Spinal cord (tissue), 10 donors: ENCODE data around the gene TINAG. TPM values are rescaled to one million over a fixed set of nuclear protein-coding genes. Genes with fewer than 3 reads are reported as not detected.
"Not testable (repeated sequence)": the region's sequence is repeated elsewhere in the genome, so short reads cannot be mapped to it uniquely, and the experiment has no call there.

Experiments used
- DNase-seq, 6 donors: peaks; one replicate each; pipeline versions ENCODE4 v3.0.0 to v3.0.0-alpha.2; 2013 to 2015; ENCODE audit warnings: low spot score in 6 of 6, low read depth in 4 of 6
- H3K27ac ChIP-seq: one replicate; pipeline ENCODE4 v1.5.1; 2013; ENCODE audit warnings: low read depth, low read length, control low read depth
- H3K27me3 ChIP-seq: one replicate; pipeline ENCODE4 v1.6.1; 2013; ENCODE audit warnings: low read length; ENCODE audit not compliant: control insufficient read depth, insufficient read depth
- H3K36me3 ChIP-seq: one replicate; pipeline ENCODE4 v1.6.1; 2013; ENCODE audit warnings: low read length; ENCODE audit not compliant: control insufficient read depth, insufficient read depth
- H3K4me1 ChIP-seq: one replicate; pipeline ENCODE4 v1.6.1; 2013; ENCODE audit warnings: low read length; ENCODE audit not compliant: control insufficient read depth, insufficient read depth
- H3K4me3 ChIP-seq: one replicate; pipeline ENCODE4 v1.5.1; 2013; ENCODE audit warnings: low read depth, low read length, control low read depth
- H3K9me3 ChIP-seq: one replicate; pipeline ENCODE4 v1.6.1; 2013; ENCODE audit warnings: low read length; ENCODE audit not compliant: control insufficient read depth, insufficient read depth
- WGBS: methylation state at CpG from one replicate; pipeline ENCODE4 v1.1.5; 2013; ENCODE audit warnings: missing lambda C conversion rate; ENCODE audit not compliant: insufficient coverage; 5-methylcytosine and 5-hydroxymethylcytosine counted together
- polyA plus RNA-seq, 2 donors: library from polyadenylated mRNA; unstranded; fragments of 120-200 nt; gene quantifications; one replicate each; pipeline ENCODE4 v1.2.1, GENCODE V29; 2013; ENCODE audit not compliant: insufficient read length in 2 of 2
- total RNA-seq, 2 donors: library from RNA; depleted of rRNA in 1 of 2; stranded (reverse); fragments of 120-200 nt in 1 of 2; fragments of >200 nt in 1 of 2; gene quantifications; one replicate each; pipeline versions ENCODE4 v1.2.3 to v1.2.4, GENCODE V29; 2013 to 2014
- donor health status: healthy.

Gene TINAG
- total and polyA plus RNA-seq, 4 donors, result 0.10 to 0.39 TPM; not detected in 2

DNA sequence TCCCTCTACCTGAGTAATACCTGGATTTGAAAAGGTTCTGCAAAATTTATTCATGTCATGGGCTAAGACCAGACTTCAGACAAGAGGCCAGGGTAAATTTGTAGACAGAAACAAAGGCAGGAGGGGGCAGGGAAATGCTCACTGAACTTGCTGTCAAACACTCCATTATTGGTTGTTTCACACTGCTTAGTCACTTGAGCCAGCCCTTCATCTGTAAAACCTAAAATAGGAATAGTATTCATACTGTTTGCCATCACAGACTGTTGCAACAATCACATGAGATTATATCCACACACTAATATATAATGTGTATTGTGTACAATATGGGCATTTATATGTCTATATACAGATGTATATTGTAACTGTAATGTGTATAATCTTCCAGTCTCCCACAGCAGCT lies 6.5 kb upstream of the TINAG start:
- no peaks in the 10 kb centered on the region for H3K36me3 ChIP-seq
- no peaks in the 10 kb centered on the region for H3K4me1 ChIP-seq
- DNase-seq, result no peak
- H3K4me3 ChIP-seq, result no peak overlapping the region
- no peak overlapping the region for H3K27ac ChIP-seq
- no peaks in the 10 kb centered on the region for H3K9me3 ChIP-seq
- H3K27me3 ChIP-seq, result no peaks in the 10 kb centered on the region

DNA sequence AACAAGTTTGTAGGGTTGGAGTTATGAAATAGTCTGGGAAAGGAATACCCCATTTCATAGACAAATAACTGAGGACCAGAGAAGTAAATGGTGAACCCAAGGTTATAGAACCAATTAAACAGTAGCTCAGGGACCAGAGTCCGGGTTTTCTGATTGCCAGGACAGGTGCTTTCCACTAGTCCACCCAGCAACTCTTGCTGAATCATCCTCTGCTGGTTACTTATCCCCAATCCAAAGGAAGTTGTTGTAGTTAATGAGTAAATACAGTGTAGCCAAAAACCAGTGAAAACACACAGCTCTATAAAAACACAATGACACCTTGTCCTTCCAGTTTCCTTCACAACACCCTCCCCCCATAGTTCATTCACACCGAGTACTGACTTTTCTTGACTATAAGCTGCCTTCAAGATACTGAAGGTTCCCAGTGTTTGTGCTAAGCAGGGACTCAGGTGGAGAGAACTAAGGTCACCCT lies 766 bp upstream of the TINAG start:
- Histone ChIP-seq H3K27ac (no peak overlapping the region), H3K9me3 (no peaks in the 10 kb centered on the region), H3K4me1 (no peaks in the 10 kb centered on the region), H3K27me3 (no peaks in the 10 kb centered on the region), H3K36me3 (no peaks in the 10 kb centered on the region), H3K4me3 (no peak overlapping the region)
- no peak for DNase-seq
- no CpG with 5 or more reads among the region's 2 CpGs for WGBS

DNA sequence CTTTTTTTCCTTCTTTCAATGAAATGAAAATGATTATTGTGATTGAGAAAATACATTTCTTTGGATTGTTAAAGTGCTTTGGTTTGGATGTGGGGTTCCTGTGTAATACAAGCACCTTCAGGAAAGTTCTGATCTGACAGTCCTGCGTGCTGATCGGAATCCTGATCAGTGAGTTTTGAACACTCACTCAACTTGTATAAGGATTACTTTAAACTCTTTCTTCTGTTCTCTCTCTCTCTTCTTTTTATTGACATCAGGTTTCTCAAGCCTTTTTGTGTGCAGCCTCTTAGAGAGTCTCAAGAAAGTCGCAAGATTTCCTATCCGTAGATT lies 710 bp downstream of the TINAG start:
- no peaks in the 10 kb centered on the region for H3K27me3 ChIP-seq
- no peak for DNase-seq
- no peaks in the 10 kb centered on the region for H3K36me3 ChIP-seq
- WGBS, result no CpG with 5 or more reads among the region's 4 CpGs
- no peaks in the 10 kb centered on the region for H3K4me1 ChIP-seq
- no peaks in the 10 kb centered on the region for H3K9me3 ChIP-seq
- no peak overlapping the region for H3K27ac ChIP-seq
- H3K4me3 ChIP-seq, result no peak overlapping the region

DNA sequence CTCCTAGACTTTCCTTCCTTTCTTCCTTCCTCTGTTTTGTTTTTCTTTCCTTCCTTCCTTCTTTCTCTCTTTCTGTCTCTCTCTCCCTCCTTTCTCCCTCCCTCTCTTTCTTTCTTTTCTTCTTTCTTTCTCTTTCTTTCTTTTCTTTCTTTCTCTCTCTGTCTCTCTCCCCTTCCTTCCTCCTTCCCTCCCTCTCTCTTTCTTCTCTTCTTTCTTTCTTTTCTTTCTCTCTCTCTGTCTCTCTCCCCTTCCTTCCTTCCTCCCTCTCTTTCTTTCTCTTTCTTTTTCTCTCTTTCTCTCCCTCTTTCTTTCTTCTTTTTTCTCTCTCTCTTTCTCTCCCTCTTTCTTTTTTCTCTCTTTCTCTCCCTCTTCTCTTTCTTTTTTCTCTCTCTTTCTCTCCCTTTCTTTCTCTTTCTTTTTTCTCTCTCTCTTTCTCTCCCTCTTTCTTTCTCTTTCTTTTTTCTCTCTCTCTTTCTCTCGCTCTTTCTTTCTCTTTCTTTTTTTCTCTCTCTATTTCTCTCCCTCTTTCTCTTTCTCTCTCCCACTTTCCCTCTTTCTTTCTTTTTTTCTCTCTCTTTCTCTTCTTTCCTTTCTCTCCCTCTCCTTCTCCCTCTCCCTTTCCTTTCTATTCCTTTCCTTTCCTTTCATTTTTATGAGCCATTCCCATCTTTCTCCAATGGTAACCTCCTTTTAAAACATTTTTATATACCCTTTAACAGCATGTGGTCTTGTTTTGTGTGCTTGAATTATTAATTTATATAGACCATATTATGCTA lies 2.3 kb downstream of the TINAG start:
- H3K27me3 ChIP-seq, result no peaks in the 10 kb centered on the region
- no peak overlapping the region for H3K4me3 ChIP-seq
- 85% methylated on average over 1 of the region's 1 CpG for WGBS
- H3K27ac ChIP-seq, result no peak overlapping the region
- no peaks in the 10 kb centered on the region for H3K4me1 ChIP-seq
- no peaks in the 10 kb centered on the region for H3K36me3 ChIP-seq
- H3K9me3 ChIP-seq, result no peaks in the 10 kb centered on the region
- no peak for DNase-seq

DNA sequence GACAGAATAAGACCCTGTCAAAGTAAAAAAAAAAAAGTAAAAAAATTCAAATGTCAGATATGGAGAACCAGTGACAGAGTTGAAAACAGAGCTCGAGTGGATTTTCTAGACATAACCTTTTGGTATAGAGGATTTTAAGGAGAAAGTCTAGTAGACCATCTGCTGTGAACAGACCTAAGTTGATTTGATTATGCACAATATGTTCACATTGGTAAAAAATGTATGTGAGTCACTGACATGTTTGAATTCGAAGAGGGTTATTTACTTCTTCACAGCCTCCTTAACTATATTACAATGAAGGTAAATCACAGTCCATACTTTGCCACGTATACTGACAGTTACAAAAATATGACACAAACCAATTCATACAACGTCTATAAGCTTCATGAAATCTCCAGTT lies 7.4 kb downstream of the TINAG start:
- Histone ChIP-seq H3K4me3 (no peak overlapping the region), H3K27ac (no peak overlapping the region), H3K27me3 (no peaks in the 10 kb centered on the region), H3K9me3 (no peaks in the 10 kb centered on the region), H3K4me1 (no peaks in the 10 kb centered on the region), H3K36me3 (no peaks in the 10 kb centered on the region)
- DNase-seq, result peak in 1 of 6 donors; percentile 33
- WGBS, result 90% methylated on average over 1 of the region's 4 CpGs

DNA sequence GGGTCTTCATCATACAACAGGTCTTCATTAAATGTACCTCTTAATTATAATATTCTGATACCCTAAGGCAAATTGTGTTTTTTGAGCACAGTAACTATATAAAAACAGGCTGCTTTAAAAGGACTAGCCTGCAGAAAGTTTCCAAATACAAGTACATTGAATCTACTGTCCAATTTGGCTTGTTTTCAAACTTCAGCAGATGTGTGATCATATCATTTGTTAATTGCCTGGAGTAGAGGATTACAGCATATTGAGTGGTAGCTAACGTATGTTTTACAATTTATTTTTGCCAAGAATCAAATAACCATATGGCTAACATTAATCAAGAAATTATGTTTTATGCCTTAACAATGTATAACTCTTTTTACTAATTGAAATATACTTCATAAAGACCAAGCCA lies 12.6 kb downstream of the TINAG start:
- peak in 2 of 6 donors; percentile 51 to 67 for DNase-seq
- no peak overlapping the region for H3K27ac ChIP-seq
- no peaks in the 10 kb centered on the region for H3K36me3 ChIP-seq
- H3K4me3 ChIP-seq, result no peak overlapping the region
- no peaks in the 10 kb centered on the region for H3K9me3 ChIP-seq
- H3K27me3 ChIP-seq, result no peaks in the 10 kb centered on the region
- no peaks in the 10 kb centered on the region for H3K4me1 ChIP-seq
- WGBS, result no CpG with 5 or more reads among the region's 1 CpG

DNA sequence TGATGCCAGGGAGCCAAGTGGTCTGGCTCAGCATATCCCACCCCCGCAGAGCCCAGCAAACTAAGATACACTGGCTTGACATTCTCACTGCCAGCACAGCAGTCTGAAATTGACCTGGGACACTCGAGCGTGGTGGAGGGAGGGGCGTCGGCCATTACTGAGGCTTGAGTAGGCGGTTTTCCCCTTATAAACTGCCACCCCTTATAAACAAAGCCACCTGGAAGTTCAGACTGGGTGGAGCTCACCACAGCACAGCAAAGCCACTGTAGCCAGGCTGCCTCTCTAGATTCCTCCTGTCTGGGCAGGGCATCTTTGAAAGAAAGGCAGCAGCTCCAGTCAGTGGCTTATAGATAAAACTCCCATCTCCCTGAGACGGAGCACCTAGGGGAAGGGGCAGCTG lies 19.4 kb downstream of the TINAG start:
- Histone ChIP-seq H3K27ac (no peak overlapping the region), H3K4me3 (no peak overlapping the region), H3K9me3 (no peaks in the 10 kb centered on the region), H3K27me3 (no peaks in the 10 kb centered on the region), H3K4me1 (no peaks in the 10 kb centered on the region), H3K36me3 (no peaks in the 10 kb centered on the region)
- DNase-seq, result no peak
- WGBS, result 85% methylated on average over 4 of the region's 7 CpGs

DNA sequence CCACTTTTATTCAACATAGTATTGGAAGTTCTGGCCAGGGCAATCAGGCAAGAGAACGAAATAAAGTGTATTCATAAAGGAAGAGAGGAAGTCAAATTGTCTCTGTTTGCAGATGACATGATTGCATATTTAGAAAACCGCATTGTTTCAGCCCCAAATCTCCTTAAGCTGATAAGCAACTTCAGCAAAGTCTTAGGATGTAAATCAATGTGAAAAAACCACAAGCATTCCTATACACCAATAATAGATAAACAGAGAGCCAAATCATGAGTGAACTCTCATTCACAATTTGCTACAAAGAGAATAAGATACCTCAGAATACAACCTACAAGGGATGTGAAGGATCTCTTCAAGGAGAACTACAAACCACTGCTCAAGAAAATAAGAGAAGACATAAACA lies 23.3 kb downstream of the TINAG start:
- DNase-seq, H3K9me3 ChIP-seq, H3K27ac ChIP-seq, H3K4me3 ChIP-seq, H3K4me1 ChIP-seq, H3K27me3 ChIP-seq, H3K36me3 ChIP-seq: not testable (repeated sequence)
- WGBS, result no CpG with 5 or more reads among the region's 2 CpGs

DNA sequence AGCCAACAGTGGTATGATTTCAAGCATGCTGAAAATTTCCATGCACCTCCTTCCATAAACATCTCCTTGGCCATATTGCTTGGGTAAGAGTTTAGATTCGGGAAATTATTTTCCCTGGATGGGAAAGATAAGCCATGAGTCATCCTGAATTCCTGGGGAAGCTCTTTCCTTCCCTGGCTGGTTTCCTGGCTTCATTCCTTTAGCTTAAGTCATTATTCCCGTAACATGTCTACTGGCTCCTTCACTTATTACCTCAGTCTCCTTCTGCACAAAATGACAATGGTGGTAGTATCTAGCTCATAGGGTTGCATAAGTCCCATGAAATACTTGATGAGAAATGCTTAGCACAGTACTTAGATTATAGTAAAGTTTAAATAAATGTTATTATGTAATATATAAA lies 27.6 kb downstream of the TINAG start:
- Histone ChIP-seq H3K4me1 (no peaks in the 10 kb centered on the region), H3K9me3 (no peaks in the 10 kb centered on the region), H3K27ac (no peak overlapping the region), H3K27me3 (no peaks in the 10 kb centered on the region), H3K36me3 (no peaks in the 10 kb centered on the region), H3K4me3 (no peak overlapping the region)
- peak in 1 of 6 donors; percentile 14 for DNase-seq
- WGBS, result no CpG with 5 or more reads among the region's 2 CpGs

DNA sequence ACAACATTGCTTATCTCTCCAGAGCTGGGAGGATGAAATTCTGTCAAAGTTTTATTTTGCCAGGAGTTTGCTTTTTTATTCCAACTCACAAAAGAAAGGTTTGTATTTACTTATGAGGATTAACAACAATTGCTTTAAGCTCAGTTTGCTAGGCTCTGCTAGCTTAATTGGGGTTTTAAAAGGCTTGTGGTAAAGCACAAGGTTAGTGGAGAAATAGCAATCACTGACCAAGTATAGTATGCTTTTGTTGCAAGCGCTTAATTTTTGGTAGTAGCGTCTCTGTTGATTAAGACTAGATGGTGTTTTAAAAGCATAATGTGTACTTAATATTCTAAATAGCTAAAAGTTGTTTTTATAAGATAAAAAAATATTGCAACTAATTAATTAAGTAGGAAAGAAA lies 45.7 kb downstream of the TINAG start:
- no peak for DNase-seq
- no peak overlapping the region for H3K27ac ChIP-seq
- no peaks in the 10 kb centered on the region for H3K9me3 ChIP-seq
- H3K36me3 ChIP-seq, result no peaks in the 10 kb centered on the region
- H3K4me3 ChIP-seq, result no peak overlapping the region
- WGBS, result no CpG with 5 or more reads among the region's 2 CpGs
- H3K4me1 ChIP-seq, result no peaks in the 10 kb centered on the region
- H3K27me3 ChIP-seq, result no peaks in the 10 kb centered on the region
